ENCODE results near the gene TDRD12. TPM values are rescaled to one million over a fixed set of nuclear protein-coding genes. Genes with fewer than 3 reads are reported as not detected.
A peak's percentile ranks its signal among the peaks of the same experiment; 100 is the strongest.

TDRD12 gene
- total and polyA plus RNA-seq, 2 of the 13 experiments (the other 11 are each of a cell fraction or from before 2014, with no cell fraction given), result 0.03 to 0.40 TPM

DNA sequence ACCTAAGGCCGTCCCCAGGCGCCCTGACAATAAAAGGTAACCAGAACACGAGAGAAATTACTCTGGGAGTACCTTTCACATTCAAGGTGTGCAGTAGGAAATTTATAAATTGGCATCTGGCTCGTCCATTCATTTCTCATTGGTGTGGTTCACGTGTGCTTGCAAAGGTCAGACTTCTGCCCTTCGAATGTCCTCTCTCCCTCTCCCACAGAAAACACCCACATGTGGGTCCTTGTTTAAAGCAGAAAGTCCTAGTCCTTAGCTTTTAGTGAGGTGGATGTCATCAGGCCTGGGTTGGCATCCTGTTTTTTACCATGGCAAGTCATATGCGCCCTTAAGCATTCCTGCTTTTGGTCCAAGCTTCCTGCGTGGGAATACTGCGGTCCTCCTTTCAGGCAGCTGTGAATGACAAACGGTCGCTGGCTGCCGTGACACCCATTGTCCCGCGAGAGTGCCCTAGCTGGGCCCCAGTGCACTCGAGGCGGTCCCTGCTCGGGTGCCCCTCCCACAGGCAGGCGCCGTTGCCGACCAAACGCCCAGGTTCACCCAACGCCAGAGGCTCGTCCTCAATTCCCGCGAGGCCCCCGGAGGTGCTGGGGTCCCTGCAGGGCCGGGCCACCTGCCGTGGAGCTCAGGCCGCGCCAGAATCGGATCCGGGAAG is 28.1 kb upstream of the TDRD12 start, which contains the start of gene NUDT19 (continued):
- TF ChIP-seq MIER3 (CRISPR knock-in tag; IDR thresholded peaks at IDR 0.05; ENCODE audit: borderline replicate concordance), result 0 out of 2 replicates have a peak, but pooled peaks have one; percentile 34
- no peak for TF ChIP-seq ZNF274 (CRISPR knock-in tag; IDR thresholded peaks at IDR 0.05)
- no peak; the same call in 1 of the 2 replicates for TF ChIP-seq SATB2 (CRISPR knock-in tag; IDR thresholded peaks at IDR 0.05)
- no peak; the same call in 1 of the 2 replicates for TF ChIP-seq ZNF777 (CRISPR knock-in tag; IDR thresholded peaks at IDR 0.05)
- no peak for TF ChIP-seq SMAD1 (CRISPR knock-in tag; IDR thresholded peaks at IDR 0.05; ENCODE audit: borderline replicate concordance, low read depth)
- no peak for TF ChIP-seq ZNF484 (CRISPR knock-in tag; IDR thresholded peaks at IDR 0.05; ENCODE audit: borderline replicate concordance, low read depth)
- no peak for TF ChIP-seq SMYD3 (CRISPR knock-in tag; IDR thresholded peaks at IDR 0.05)
- TF ChIP-seq ESRRA (CRISPR knock-in tag; IDR thresholded peaks at IDR 0.05; ENCODE audit: low read depth), result peak; percentile 29; the same call in 1 of the 2 replicates
- TF ChIP-seq ZUFSP (CRISPR knock-in tag; IDR thresholded peaks at IDR 0.05; ENCODE audit: borderline replicate concordance), result no peak
- TF ChIP-seq KDM2A (CRISPR knock-in tag; IDR thresholded peaks at IDR 0.05; ENCODE audit: borderline replicate concordance, low read depth), result peak; percentile 59; the same call in 1 of the 2 replicates
- TF ChIP-seq ZNF235 (CRISPR knock-in tag; IDR thresholded peaks at IDR 0.05; ENCODE audit: borderline replicate concordance), result no peak
- TF ChIP-seq RFX1 (IDR thresholded peaks at IDR 0.05), result no peak
- peak; percentile 28; the same call in 1 of the 2 replicates for TF ChIP-seq ZNF569 (CRISPR knock-in tag; IDR thresholded peaks at IDR 0.05; ENCODE audit: borderline replicate concordance)
- TF ChIP-seq CCDC6 (CRISPR knock-in tag; IDR thresholded peaks at IDR 0.05), result no peak; the same call in 1 of the 2 replicates
- TF ChIP-seq, protein P1, sequence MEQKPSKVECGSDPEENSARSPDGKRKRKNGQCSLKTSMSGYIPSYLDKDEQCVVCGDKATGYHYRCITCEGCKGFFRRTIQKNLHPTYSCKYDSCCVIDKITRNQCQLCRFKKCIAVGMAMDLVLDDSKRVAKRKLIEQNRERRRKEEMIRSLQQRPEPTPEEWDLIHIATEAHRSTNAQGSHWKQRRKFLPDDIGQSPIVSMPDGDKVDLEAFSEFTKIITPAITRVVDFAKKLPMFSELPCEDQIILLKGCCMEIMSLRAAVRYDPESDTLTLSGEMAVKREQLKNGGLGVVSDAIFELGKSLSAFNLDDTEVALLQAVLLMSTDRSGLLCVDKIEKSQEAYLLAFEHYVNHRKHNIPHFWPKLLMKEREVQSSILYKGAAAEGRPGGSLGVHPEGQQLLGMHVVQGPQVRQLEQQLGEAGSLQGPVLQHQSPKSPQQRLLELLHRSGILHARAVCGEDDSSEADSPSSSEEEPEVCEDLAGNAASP (CRISPR knock-in tag; IDR thresholded peaks at IDR 0.05; ENCODE audit: borderline replicate concordance), result peak; percentile 58
- TF ChIP-seq, protein P2, sequence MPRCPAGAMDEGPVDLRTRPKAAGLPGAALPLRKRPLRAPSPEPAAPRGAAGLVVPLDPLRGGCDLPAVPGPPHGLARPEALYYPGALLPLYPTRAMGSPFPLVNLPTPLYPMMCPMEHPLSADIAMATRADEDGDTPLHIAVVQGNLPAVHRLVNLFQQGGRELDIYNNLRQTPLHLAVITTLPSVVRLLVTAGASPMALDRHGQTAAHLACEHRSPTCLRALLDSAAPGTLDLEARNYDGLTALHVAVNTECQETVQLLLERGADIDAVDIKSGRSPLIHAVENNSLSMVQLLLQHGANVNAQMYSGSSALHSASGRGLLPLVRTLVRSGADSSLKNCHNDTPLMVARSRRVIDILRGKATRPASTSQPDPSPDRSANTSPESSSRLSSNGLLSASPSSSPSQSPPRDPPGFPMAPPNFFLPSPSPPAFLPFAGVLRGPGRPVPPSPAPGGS (CRISPR knock-in tag; IDR thresholded peaks at IDR 0.05), result no peak; the same call in 1 of the 2 replicates
- no peak for TF ChIP-seq ZNF597 (CRISPR knock-in tag; IDR thresholded peaks at IDR 0.05)
- TF ChIP-seq SPEN (CRISPR knock-in tag; IDR thresholded peaks at IDR 0.05; ENCODE audit: low read depth), result 0 out of 2 replicates have a peak, but pooled peaks have one; percentile 9
- peak; percentile 51; the same call in 1 of the 2 replicates for TF ChIP-seq MYC (CRISPR knock-in tag; IDR thresholded peaks at IDR 0.05; ENCODE audit: borderline replicate concordance)
- TF ChIP-seq RNF2 (conservative IDR thresholded peaks at IDR 0.05; ENCODE audit: low read depth), result 0 out of 2 replicates have a peak, but pooled peaks have one; percentile 66
- TF ChIP-seq, protein P3, sequence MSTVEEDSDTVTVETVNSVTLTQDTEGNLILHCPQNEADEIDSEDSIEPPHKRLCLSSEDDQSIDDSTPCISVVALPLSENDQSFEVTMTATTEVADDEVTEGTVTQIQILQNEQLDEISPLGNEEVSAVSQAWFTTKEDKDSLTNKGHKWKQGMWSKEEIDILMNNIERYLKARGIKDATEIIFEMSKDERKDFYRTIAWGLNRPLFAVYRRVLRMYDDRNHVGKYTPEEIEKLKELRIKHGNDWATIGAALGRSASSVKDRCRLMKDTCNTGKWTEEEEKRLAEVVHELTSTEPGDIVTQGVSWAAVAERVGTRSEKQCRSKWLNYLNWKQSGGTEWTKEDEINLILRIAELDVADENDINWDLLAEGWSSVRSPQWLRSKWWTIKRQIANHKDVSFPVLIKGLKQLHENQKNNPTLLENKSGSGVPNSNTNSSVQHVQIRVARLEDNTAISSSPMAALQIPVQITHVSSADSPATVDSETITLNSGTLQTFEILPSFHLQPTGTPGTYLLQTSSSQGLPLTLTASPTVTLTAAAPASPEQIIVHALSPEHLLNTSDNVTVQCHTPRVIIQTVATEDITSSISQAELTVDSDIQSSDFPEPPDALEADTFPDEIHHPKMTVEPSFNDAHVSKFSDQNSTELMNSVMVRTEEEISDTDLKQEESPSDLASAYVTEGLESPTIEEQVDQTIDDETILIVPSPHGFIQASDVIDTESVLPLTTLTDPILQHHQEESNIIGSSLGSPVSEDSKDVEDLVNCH (CRISPR knock-in tag; IDR thresholded peaks at IDR 0.05), result no peak
- no peak for TF ChIP-seq FOXM1 (CRISPR knock-in tag; IDR thresholded peaks at IDR 0.05)

Measured in HepG2 (cell line).